Mesodermal cell (in vitro differentiated cells): Measurements from ENCODE around the gene RYR3.

Experiments used
- H3K27ac ChIP-seq: 2 replicates; pipeline ENCODE4 v1.7.0; 2013; ENCODE audit warnings: mild to moderate bottlenecking, low read depth, low read length, moderate library complexity; ENCODE audit not compliant: severe bottlenecking
- H3K36me3 ChIP-seq: 2 replicates; pipeline ENCODE4 v1.7.1; 2013; ENCODE audit warnings: mild to moderate bottlenecking, low read length, moderate library complexity; ENCODE audit not compliant: control insufficient read depth, insufficient read depth
- H3K4me1 ChIP-seq: one replicate; pipeline ENCODE4 v1.7.1; 2013; ENCODE audit warnings: mild to moderate bottlenecking, low read length; ENCODE audit not compliant: insufficient read depth, control insufficient read depth, poor library complexity, severe bottlenecking
- H3K4me3 ChIP-seq: 2 replicates; pipeline ENCODE4 v1.7.0; 2013; ENCODE audit warnings: low read length, control low read depth, mild to moderate bottlenecking; ENCODE audit not compliant: insufficient read depth, poor library complexity, severe bottlenecking; ENCODE audit errors: extremely low read depth
- H3K9me3 ChIP-seq: 2 replicates; pipeline ENCODE4 v1.7.1; 2013; ENCODE audit warnings: mild to moderate bottlenecking, low read length, moderate library complexity; ENCODE audit not compliant: control insufficient read depth
- WGBS, 2 experiments: methylation state at CpG; one replicate each; pipeline ENCODE4 v1.1.5; 2013; ENCODE audit warnings: missing lambda C conversion rate in 2 of 2; ENCODE audit not compliant: insufficient coverage in 2 of 2; 5-methylcytosine and 5-hydroxymethylcytosine counted together

The RYR3 gene

GRCh38 chr15:33354411-33354810 lies 43.6 kb downstream of the RYR3 start:
- H3K36me3 ChIP-seq: no peaks in the 10 kb centered on the region
- H3K9me3 ChIP-seq: no peaks in the 10 kb centered on the region
- 100% methylated on average over 1 of the region's 1 CpG; no CpG with 5 or more reads in 1 of the 2 experiments for WGBS, 2 experiments
- no peak overlapping the region for H3K4me3 ChIP-seq
- no peak overlapping the region for H3K27ac ChIP-seq
- no peaks in the 10 kb centered on the region for H3K4me1 ChIP-seq

- Histone ChIP-seq H3K4me1 (no peaks in the 10 kb centered on the region), H3K27ac (peak overlapping the region; percentile 32)
Observed at GRCh38 chr15:33357845-33358244, 47.1 kb downstream of the RYR3 start.

GRCh38 chr15:33358306-33358705 lies 47.5 kb downstream of the RYR3 start:
- Histone ChIP-seq H3K36me3 (no peaks in the 10 kb centered on the region), H3K4me1 (no peaks in the 10 kb centered on the region), H3K9me3 (no peaks in the 10 kb centered on the region), H3K27ac (peak overlapping the region; percentile 32), H3K4me3 (no peak overlapping the region)
- WGBS, 2 experiments: 29% methylated on average over 1 of the region's 2 CpGs; no CpG with 5 or more reads in 1 of the 2 experiments

More at GRCh38 chr15:33357845-33358244, 47.1 kb downstream of the RYR3 start:
- Histone ChIP-seq H3K9me3 (no peaks in the 10 kb centered on the region), H3K4me3 (no peak overlapping the region), H3K36me3 (no peaks in the 10 kb centered on the region)
- WGBS, 2 experiments: 86 to 95% methylated on average over 3 of the region's 4 CpGs

GRCh38 chr15:33360886-33361285 lies 50.1 kb downstream of the RYR3 start:
- Histone ChIP-seq H3K4me3 (no peak overlapping the region), H3K36me3 (no peaks in the 10 kb centered on the region), H3K4me1 (no peaks in the 10 kb centered on the region), H3K9me3 (no peaks in the 10 kb centered on the region), H3K27ac (no peak overlapping the region)
- 100% methylated on average over 1 of the region's 1 CpG; no CpG with 5 or more reads in 1 of the 2 experiments for WGBS, 2 experiments

GRCh38 chr15:33369941-33370622 lies 59.3 kb downstream of the RYR3 start:
- H3K36me3 ChIP-seq: no peaks in the 10 kb centered on the region
- H3K27ac ChIP-seq: no peak overlapping the region
- 80 to 85% methylated on average over 1 of the region's 3 CpGs for WGBS, 2 experiments
- H3K4me3 ChIP-seq: no peak overlapping the region
- peaks cover 1% of the 10 kb centered on the region for H3K4me1 ChIP-seq
- no peaks in the 10 kb centered on the region for H3K9me3 ChIP-seq

GRCh38 chr15:33370623-33371020 lies 59.9 kb downstream of the RYR3 start:
- Histone ChIP-seq H3K4me3 (no peak overlapping the region), H3K27ac (no peak overlapping the region), H3K4me1 (peaks cover 5% of the 10 kb centered on the region), H3K36me3 (no peaks in the 10 kb centered on the region), H3K9me3 (no peaks in the 10 kb centered on the region)
- 96% methylated on average over 3 of the region's 3 CpGs; no CpG with 5 or more reads in 1 of the 2 experiments for WGBS, 2 experiments

GRCh38 chr15:33371159-33371558 lies 60.4 kb downstream of the RYR3 start:
- 78 to 94% methylated on average over 1 to 2 of the region's 3 CpGs for WGBS, 2 experiments
- Histone ChIP-seq H3K4me1 (peaks cover 5% of the 10 kb centered on the region), H3K36me3 (no peaks in the 10 kb centered on the region), H3K4me3 (no peak overlapping the region), H3K9me3 (no peaks in the 10 kb centered on the region), H3K27ac (no peak overlapping the region)

GRCh38 chr15:33374226-33374914 lies 63.6 kb downstream of the RYR3 start:
- Histone ChIP-seq H3K4me1 (peaks cover 5% of the 10 kb centered on the region), H3K27ac (no peak overlapping the region), H3K9me3 (no peaks in the 10 kb centered on the region), H3K36me3 (no peaks in the 10 kb centered on the region), H3K4me3 (no peak overlapping the region)
- 89 to 100% methylated on average over 1 to 4 of the region's 5 CpGs for WGBS, 2 experiments

- Histone ChIP-seq H3K36me3 (no peaks in the 10 kb centered on the region), H3K4me1 (peaks cover 5% of the 10 kb centered on the region), H3K27ac (peak overlapping the region; percentile 47), H3K4me3 (no peak overlapping the region), H3K9me3 (no peaks in the 10 kb centered on the region)
- 76 to 78% methylated on average over 4 of the region's 5 CpGs for WGBS, 2 experiments
Observed at GRCh38 chr15:33375236-33375635, 64.5 kb downstream of the RYR3 start.

- H3K4me1 ChIP-seq: peaks cover 5% of the 10 kb centered on the region
- H3K36me3 ChIP-seq: no peaks in the 10 kb centered on the region
- no peak overlapping the region for H3K27ac ChIP-seq
- H3K4me3 ChIP-seq: no peak overlapping the region
- H3K9me3 ChIP-seq: no peaks in the 10 kb centered on the region
- 100% methylated on average over 3 of the region's 4 CpGs; no CpG with 5 or more reads in 1 of the 2 experiments for WGBS, 2 experiments
Observed at GRCh38 chr15:33377204-33377603, 66.4 kb downstream of the RYR3 start.
